HEK293 (cell line): ENCODE data around the gene PALM3.

Source experiments
- CTCF ChIA-PET: fragments of 350-600 bp; formaldehyde crosslinking; extraction: SDS; loops from one replicate; lab custom pipeline; 2021; ENCODE audit warnings: antibody characterized with exemption; lab: Yijun Ruan, JAX
- POLR2A ChIA-PET: fragments of 300-600 bp; formaldehyde crosslinking; extraction: SDS; loops from one replicate; lab custom pipeline; 2020; ENCODE audit warnings: antibody characterized with exemption, inconsistent platforms; lab: Yijun Ruan, JAX
- H3K27ac ChIP-seq: fragments of 200-500 bp; sonication (Bioruptor generic); 2 replicates; pipeline ENCODE4 v1.5.1; 2014; ENCODE audit warnings: low read depth, low read length, control low read depth, inconsistent platforms; ENCODE audit errors: extremely low read depth
- H3K36me3 ChIP-seq, 2 experiments: fragments of 200-500 bp in 1 of 2; sonication (Bioruptor generic) in 1 of 2; 1 replicate in 1 of 2; 2 replicates in 1 of 2; pipeline ENCODE4 v1.5.1; 2014 to 2017; ENCODE audit warnings: inconsistent platforms in 2 of 2, low read length in 2 of 2; ENCODE audit not compliant: control insufficient read depth in 2 of 2, insufficient read depth in 1 of 2
- H3K4me1 ChIP-seq: fragments of 200-500 bp; sonication (Bioruptor generic); 2 replicates; pipeline ENCODE4 v1.5.1; 2014; ENCODE audit warnings: mild to moderate bottlenecking, low read length, inconsistent platforms; ENCODE audit not compliant: control insufficient read depth, insufficient read depth
- H3K4me3 ChIP-seq: 2 replicates; pipeline ENCODE4 v1.5.1; 2011; ENCODE audit warnings: low read depth, mild to moderate bottlenecking, control low read depth, low read length, moderate library complexity
- H3K9me3 ChIP-seq: fragments of 200-500 bp; sonication (Bioruptor generic); 2 replicates; pipeline ENCODE4 v1.5.1; 2014; ENCODE audit warnings: low read depth, low read length, inconsistent platforms; ENCODE audit not compliant: control insufficient read depth, insufficient read depth
- KLF10 ChIP-seq: fragments of 450-650 bp; IDR thresholded peaks from 2 replicates; pipeline ENCODE4 v1.5.1; 2018; ENCODE audit warnings: missing biosample characterization, mild to moderate bottlenecking, missing genetic modification characterization
- ZNF114 ChIP-seq: fragments of 450-650 bp; formaldehyde crosslinking; IDR thresholded peaks from 2 replicates; pipeline ENCODE4 v1.5.0; 2017; ENCODE audit warnings: missing biosample characterization, missing genetic modification characterization
- ZNF169 ChIP-seq: fragments of 450-650 bp; formaldehyde crosslinking; IDR thresholded peaks from 2 replicates; pipeline ENCODE4 v1.5.1; 2016; ENCODE audit warnings: missing biosample characterization, missing genetic modification characterization
- ZNF174 ChIP-seq: fragments of 450-650 bp; formaldehyde crosslinking; IDR thresholded peaks from 2 replicates; pipeline ENCODE4 v1.5.0; 2017; ENCODE audit warnings: missing biosample characterization, mild to moderate bottlenecking, missing genetic modification characterization
- ZNF18 ChIP-seq: fragments of 450-650 bp; formaldehyde crosslinking; IDR thresholded peaks from 2 replicates; pipeline ENCODE4 v1.5.1; 2016; ENCODE audit warnings: missing biosample characterization, missing genetic modification characterization
- ZNF184 ChIP-seq: fragments of 450-650 bp; IDR thresholded peaks from 2 replicates; pipeline ENCODE4 v1.5.1; 2018; ENCODE audit warnings: missing biosample characterization, mild to moderate bottlenecking, missing genetic modification characterization
- ZNF280C ChIP-seq: fragments of 450-650 bp; formaldehyde crosslinking; IDR thresholded peaks from 2 replicates; pipeline ENCODE4 v1.5.1; 2016; ENCODE audit warnings: missing biosample characterization, missing genetic modification characterization
- ZNF37A ChIP-seq: fragments of 450-650 bp; IDR thresholded peaks from 2 replicates; pipeline ENCODE4 v1.5.1; 2018; ENCODE audit warnings: missing biosample characterization, missing genetic modification characterization
- ZNF423 ChIP-seq: fragments of 450-650 bp; formaldehyde crosslinking; IDR thresholded peaks from 2 replicates; pipeline ENCODE4 v1.5.1; 2016; ENCODE audit warnings: missing biosample characterization, missing genetic modification characterization
- ZNF521 ChIP-seq: fragments of 450-650 bp; formaldehyde crosslinking; IDR thresholded peaks from 2 replicates; pipeline ENCODE4 v1.5.1; 2017; ENCODE audit warnings: missing biosample characterization, mild to moderate bottlenecking, missing genetic modification characterization
- ZNF571 ChIP-seq: fragments of 450-650 bp; formaldehyde crosslinking; IDR thresholded peaks from 2 replicates; pipeline ENCODE4 v1.5.0; 2017; ENCODE audit warnings: missing biosample characterization, missing genetic modification characterization
- ZNF585B ChIP-seq: fragments of 450-650 bp; formaldehyde crosslinking; IDR thresholded peaks from 2 replicates; pipeline ENCODE4 v1.5.1; 2016; ENCODE audit warnings: missing biosample characterization, missing genetic modification characterization
- ZNF645 ChIP-seq: fragments of 450-650 bp; formaldehyde crosslinking; IDR thresholded peaks from 2 replicates; pipeline ENCODE4; 2016; ENCODE audit warnings: missing biosample characterization, missing genetic modification characterization
- ZNF701 ChIP-seq: fragments of 450-650 bp; formaldehyde crosslinking; IDR thresholded peaks from 2 replicates; pipeline ENCODE4 v1.5.1; 2016; ENCODE audit warnings: missing biosample characterization, missing genetic modification characterization
- ZNF704 ChIP-seq: fragments of 450-650 bp; formaldehyde crosslinking; IDR thresholded peaks from 2 replicates; pipeline ENCODE4 v1.5.1; 2016; ENCODE audit warnings: missing biosample characterization, missing genetic modification characterization
- TF ChIP-seq, protein P1 (sequence below): fragments of 450-650 bp; formaldehyde crosslinking; conservative IDR thresholded peaks from 2 replicates; pipeline ENCODE4 v1.5.1; 2016; ENCODE audit warnings: low read depth, missing biosample characterization, missing genetic modification characterization

Gene PALM3

DNA sequence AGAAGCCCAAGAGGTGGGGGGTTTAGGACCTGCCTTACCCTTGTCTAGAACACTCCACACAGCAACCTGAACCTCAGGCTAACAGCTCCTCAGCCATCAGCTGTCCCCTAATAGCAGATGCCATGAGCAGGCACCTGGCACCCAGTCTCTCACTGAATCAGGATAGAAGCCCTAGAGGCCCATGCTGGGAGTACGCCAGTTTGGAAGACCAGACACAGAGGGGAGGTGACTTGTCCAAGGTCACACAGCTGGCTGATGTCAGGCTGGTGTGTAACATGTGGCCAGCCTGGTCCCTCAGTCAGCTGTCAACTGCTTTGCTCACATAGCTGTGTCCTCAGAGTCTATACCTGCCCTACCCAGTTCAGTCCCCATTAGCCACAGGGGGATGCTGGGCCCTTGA, 41.4 kb upstream of the PALM3 start (continued):
- TF ChIP-seq ZNF114 (no peak), ZNF701 (tag by site-specific recombination) (no peak), KLF10 (no peak), ZNF645 (no peak), ZNF280C (tag by site-specific recombination) (no peak), ZNF174 (no peak), ZNF169 (tag by site-specific recombination) (no peak), ZNF521 (tag by site-specific recombination) (no peak), ZNF585B (no peak)

DNA sequence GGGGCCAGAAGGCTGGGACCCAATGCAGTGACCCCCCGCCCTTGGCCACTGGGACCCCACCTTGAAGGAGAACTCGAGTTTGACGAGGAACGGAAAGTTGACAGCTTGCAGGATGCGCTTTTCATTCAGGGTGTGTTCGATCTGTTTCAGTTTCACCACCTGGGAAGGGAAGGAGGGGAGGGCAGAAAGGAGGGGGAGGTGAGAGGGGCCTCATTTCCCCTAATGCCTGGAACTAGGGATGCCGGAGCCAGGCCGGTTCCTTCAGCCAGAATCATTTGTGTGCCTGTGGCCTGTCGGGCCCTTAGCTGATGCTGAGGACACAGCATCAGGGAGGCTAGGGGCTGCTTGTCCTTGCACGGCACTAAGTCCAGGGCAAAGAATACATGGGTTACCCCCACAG, 40.9 kb upstream of the PALM3 start:
- TF ChIP-seq ZNF18 (tag by site-specific recombination) = no peak
- no peak for TF ChIP-seq ZNF423 (tag by site-specific recombination)
- no peak for TF ChIP-seq ZNF571 (tag by site-specific recombination)
- TF ChIP-seq ZNF37A (tag by site-specific recombination) = no peak
- TF ChIP-seq ZNF704 (tag by site-specific recombination) = no peak
- TF ChIP-seq, protein P1, sequence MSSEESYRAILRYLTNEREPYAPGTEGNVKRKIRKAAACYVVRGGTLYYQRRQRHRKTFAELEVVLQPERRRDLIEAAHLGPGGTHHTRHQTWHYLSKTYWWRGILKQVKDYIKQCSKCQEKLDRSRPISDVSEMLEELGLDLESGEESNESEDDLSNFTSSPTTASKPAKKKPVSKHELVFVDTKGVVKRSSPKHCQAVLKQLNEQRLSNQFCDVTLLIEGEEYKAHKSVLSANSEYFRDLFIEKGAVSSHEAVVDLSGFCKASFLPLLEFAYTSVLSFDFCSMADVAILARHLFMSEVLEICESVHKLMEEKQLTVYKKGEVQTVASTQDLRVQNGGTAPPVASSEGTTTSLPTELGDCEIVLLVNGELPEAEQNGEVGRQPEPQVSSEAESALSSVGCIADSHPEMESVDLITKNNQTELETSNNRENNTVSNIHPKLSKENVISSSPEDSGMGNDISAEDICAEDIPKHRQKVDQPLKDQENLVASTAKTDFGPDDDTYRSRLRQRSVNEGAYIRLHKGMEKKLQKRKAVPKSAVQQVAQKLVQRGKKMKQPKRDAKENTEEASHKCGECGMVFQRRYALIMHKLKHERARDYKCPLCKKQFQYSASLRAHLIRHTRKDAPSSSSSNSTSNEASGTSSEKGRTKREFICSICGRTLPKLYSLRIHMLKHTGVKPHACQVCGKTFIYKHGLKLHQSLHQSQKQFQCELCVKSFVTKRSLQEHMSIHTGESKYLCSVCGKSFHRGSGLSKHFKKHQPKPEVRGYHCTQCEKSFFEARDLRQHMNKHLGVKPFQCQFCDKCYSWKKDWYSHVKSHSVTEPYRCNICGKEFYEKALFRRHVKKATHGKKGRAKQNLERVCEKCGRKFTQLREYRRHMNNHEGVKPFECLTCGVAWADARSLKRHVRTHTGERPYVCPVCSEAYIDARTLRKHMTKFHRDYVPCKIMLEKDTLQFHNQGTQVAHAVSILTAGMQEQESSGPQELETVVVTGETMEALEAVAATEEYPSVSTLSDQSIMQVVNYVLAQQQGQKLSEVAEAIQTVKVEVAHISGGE (tag by site-specific recombination) = no peak
- no peak for TF ChIP-seq ZNF184
- Histone ChIP-seq H3K27ac (no peak overlapping the region), H3K9me3 (no peaks in the 10 kb centered on the region), H3K4me3 (no peak overlapping the region), H3K4me1 (no peaks in the 10 kb centered on the region), H3K36me3 (peaks cover 26 to 64% of the 10 kb centered on the region in 2 experiments; a peak in 2 of 3 replicates)
- CTCF ChIA-PET = interaction anchor here (0.6 kb wide), 1 partner anchor 218 kb away, joined by 5 read pairs; no protein-coding TSS in a partner anchor
- POLR2A ChIA-PET = interaction anchor here (1.8 kb wide), 1 partner anchor 34 kb away, joined by 5 read pairs; the partner anchor contains the start of gene ASF1B
